Astrocyte (in vitro differentiated cells and primary cell): ENCODE measurements around the gene CNKSR2.

Experiments
- CTCF ChIP-seq: IDR thresholded peaks from 2 replicates; pipeline ENCODE4 v1.5.1; 2011; ENCODE audit warnings: low read depth, mild to moderate bottlenecking, inconsistent platforms, low read length, moderate library complexity; ENCODE audit not compliant: insufficient read depth
- EZH2 ChIP-seq: IDR thresholded peaks from 2 replicates; pipeline ENCODE4 v1.6.1; 2012; ENCODE audit warnings: mild to moderate bottlenecking, low read length, inconsistent platforms; ENCODE audit not compliant: insufficient read depth

GRCh38 chrX:21379991-21380390 is 5.8 kb downstream of the CNKSR2 start:
- TF ChIP-seq CTCF (no peak), EZH2 (no peak)
